ENCODE results near the gene GTF3C1. TPM values are rescaled to one million over a fixed set of nuclear protein-coding genes. Genes with fewer than 3 reads are reported as not detected.
"Not testable (repeated sequence)": the region's sequence is repeated elsewhere in the genome, so short reads cannot be mapped to it uniquely, and the experiment has no call there.

GTF3C1 gene
- total RNA-seq, 1 donor from 2014 or later, result 125 TPM

DNA sequence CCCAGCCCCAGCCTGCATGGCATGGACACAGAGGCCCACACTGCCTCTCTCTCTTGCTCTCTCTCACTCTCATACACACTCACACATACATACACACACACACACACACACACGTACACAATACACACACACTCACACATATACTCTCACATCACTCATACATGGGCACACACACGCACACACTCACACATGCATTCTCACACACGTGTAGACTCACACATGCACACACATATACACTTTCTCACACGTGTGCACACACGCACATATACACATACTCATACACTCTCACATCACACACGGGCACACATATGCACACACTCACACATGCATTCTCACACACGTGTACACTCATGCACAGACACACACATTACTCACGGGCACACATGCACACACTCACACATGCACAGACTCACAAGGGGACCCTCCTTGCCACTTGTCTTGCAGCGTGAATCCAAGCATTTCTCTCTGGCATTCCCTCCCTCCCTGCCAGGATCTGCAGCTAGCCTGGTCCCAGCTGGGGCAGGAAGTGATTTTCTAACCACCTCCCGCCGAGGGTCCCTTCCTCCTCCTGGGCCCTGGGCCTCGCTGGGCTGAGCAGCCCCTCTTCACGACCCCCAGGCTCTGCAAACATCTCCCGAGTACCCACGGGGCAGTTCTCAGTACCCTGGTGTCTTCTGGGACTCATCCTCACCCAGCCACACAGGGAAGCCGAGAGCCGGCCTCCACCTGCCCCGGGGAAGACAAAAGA lies 110.3 kb downstream of the GTF3C1 start:
- DNase-seq (ENCODE audit: low read depth, low spot score), result no peak
- TF ChIP-seq, protein P1, sequence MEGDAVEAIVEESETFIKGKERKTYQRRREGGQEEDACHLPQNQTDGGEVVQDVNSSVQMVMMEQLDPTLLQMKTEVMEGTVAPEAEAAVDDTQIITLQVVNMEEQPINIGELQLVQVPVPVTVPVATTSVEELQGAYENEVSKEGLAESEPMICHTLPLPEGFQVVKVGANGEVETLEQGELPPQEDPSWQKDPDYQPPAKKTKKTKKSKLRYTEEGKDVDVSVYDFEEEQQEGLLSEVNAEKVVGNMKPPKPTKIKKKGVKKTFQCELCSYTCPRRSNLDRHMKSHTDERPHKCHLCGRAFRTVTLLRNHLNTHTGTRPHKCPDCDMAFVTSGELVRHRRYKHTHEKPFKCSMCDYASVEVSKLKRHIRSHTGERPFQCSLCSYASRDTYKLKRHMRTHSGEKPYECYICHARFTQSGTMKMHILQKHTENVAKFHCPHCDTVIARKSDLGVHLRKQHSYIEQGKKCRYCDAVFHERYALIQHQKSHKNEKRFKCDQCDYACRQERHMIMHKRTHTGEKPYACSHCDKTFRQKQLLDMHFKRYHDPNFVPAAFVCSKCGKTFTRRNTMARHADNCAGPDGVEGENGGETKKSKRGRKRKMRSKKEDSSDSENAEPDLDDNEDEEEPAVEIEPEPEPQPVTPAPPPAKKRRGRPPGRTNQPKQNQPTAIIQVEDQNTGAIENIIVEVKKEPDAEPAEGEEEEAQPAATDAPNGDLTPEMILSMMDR (conservative IDR thresholded peaks at IDR 0.05), result no peak
- Mint-ChIP-seq H3K36me3 (ENCODE audit: low read depth) (no peaks in the 10 kb centered on the region), H3K9me3 (no peaks in the 10 kb centered on the region), H3K27ac (ENCODE audit: unreplicated experiment) (peak overlapping the region; percentile 2), H3K4me1 (peaks cover 4% of the 10 kb centered on the region), H3K4me3 (no peak overlapping the region), H3K27me3 (ENCODE audit: low read depth) (no peaks in the 10 kb centered on the region)

- DNase-seq (ENCODE audit: low read depth, low spot score), result no peak
- H3K36me3 Mint-ChIP-seq (ENCODE audit: low read depth), result no peaks in the 10 kb centered on the region
- H3K27me3 Mint-ChIP-seq (ENCODE audit: low read depth), result no peaks in the 10 kb centered on the region
- H3K9me3 Mint-ChIP-seq, result no peaks in the 10 kb centered on the region
- TF ChIP-seq, protein P1 (conservative IDR thresholded peaks at IDR 0.05), result no peak
- no peak overlapping the region for H3K27ac Mint-ChIP-seq (ENCODE audit: unreplicated experiment)
- H3K4me1 Mint-ChIP-seq, result peaks cover 4% of the 10 kb centered on the region
- H3K4me3 Mint-ChIP-seq, result no peak overlapping the region
Observed at GRCh38 chr16:27437946-27438345, 111.8 kb downstream of the GTF3C1 start.

GRCh38 chr16:27436921-27437650 lies 112.6 kb downstream of the GTF3C1 start:
- Mint-ChIP-seq H3K27ac (ENCODE audit: unreplicated experiment) (peak overlapping the region; percentile 43), H3K36me3 (ENCODE audit: low read depth) (no peaks in the 10 kb centered on the region), H3K27me3 (ENCODE audit: low read depth) (no peaks in the 10 kb centered on the region), H3K9me3 (no peaks in the 10 kb centered on the region), H3K4me1 (peaks cover 4% of the 10 kb centered on the region), H3K4me3 (no peak overlapping the region)
- DNase-seq (ENCODE audit: low read depth, low spot score), result no peak
- TF ChIP-seq, protein P1 (conservative IDR thresholded peaks at IDR 0.05), result no peak

- H3K27me3 Mint-ChIP-seq (ENCODE audit: low read depth), result no peaks in the 10 kb centered on the region
- H3K27ac Mint-ChIP-seq (ENCODE audit: unreplicated experiment), result no peak overlapping the region
- H3K36me3 Mint-ChIP-seq (ENCODE audit: low read depth), result no peaks in the 10 kb centered on the region
- TF ChIP-seq, protein P1 (conservative IDR thresholded peaks at IDR 0.05), result no peak
- H3K4me1 Mint-ChIP-seq, result peaks cover 4% of the 10 kb centered on the region
- DNase-seq (ENCODE audit: low read depth, low spot score), result no peak
- no peaks in the 10 kb centered on the region for H3K9me3 Mint-ChIP-seq
- no peak overlapping the region for H3K4me3 Mint-ChIP-seq
Observed at GRCh38 chr16:27436065-27436464, 113.6 kb downstream of the GTF3C1 start.

- DNase-seq (ENCODE audit: low read depth, low spot score); H3K4me1 Mint-ChIP-seq; H3K9me3 Mint-ChIP-seq; H3K27me3 Mint-ChIP-seq (ENCODE audit: low read depth); H3K4me3 Mint-ChIP-seq; H3K36me3 Mint-ChIP-seq (ENCODE audit: low read depth); H3K27ac Mint-ChIP-seq (ENCODE audit: unreplicated experiment): not testable (repeated sequence)
Observed at GRCh38 chr16:27435146-27435545, 114.6 kb downstream of the GTF3C1 start.
